ENCODE measurements around the gene TTC34. TPM values are rescaled to one million over a fixed set of nuclear protein-coding genes. Genes with fewer than 3 reads are reported as not detected.

The TTC34 gene
- total RNA-seq, 4 donors from 2014 or later = 0.14 to 6.0 (median 0.75) TPM

GRCh38 chr1:2643414-2644077 is 157.9 kb downstream of the TTC34 start:
- no peaks in the 10 kb centered on the region for H3K36me3 ChIP-seq
- no peak for TF ChIP-seq EP300 (IDR thresholded peaks at IDR 0.05; ENCODE audit: low read depth)
- no peak for TF ChIP-seq CTCF (IDR thresholded peaks at IDR 0.05)
- no peak for TF ChIP-seq POLR2A (IDR thresholded peaks at IDR 0.05)
- no peak for TF ChIP-seq POLR2AphosphoS5 (IDR thresholded peaks at IDR 0.05)
- H3K9me3 ChIP-seq = peaks cover 9 to 16% of the 10 kb centered on the region in 2 donors
- intact Hi-C loops (cut with DNase I; ENCODE audit: low total_unique reads) = no loop called here
- no peak for DNase-seq
- H3K27me3 ChIP-seq = no peaks in the 10 kb centered on the region
- 13% methylated on average over 19 of the region's 24 CpGs; no CpG with 5 or more reads in 1 of the 2 donors for WGBS, 2 donors (ENCODE audit: low coverage in 1 of 2)
- H3K27ac ChIP-seq = peak overlapping the region in 3 of 4 donors; percentile 84 to 91 (median 85)
- in situ Hi-C loops (cut with MboI; ENCODE audit: low pct_ligation_motif_present in 1 of 4, low pct_unique_long_range_greater_than_20kb in 1 of 4, low sequenced_read_pairs in 3 of 4) = loop anchor here in 2 of 4 donors (10.0 to 25.0 kb wide), 2 partner anchors 229 to 231 kb away; partner anchors contain the start of gene PEX10 (in 2 of the 2)
- H3K4me3 ChIP-seq = peak overlapping the region; percentile 67 to 93 (median 82)
- H3K4me1 ChIP-seq = peaks cover 11 to 19% (median 17%) of the 10 kb centered on the region in 4 donors

GRCh38 chr1:2642560-2643413 is 158.7 kb downstream of the TTC34 start:
- intact Hi-C loops (cut with DNase I; ENCODE audit: low total_unique reads) = no loop called here
- Histone ChIP-seq H3K27ac (peak overlapping the region; percentile 84 to 91 (median 85)), H3K36me3 (no peaks in the 10 kb centered on the region), H3K9me3 (peaks cover 9 to 16% of the 10 kb centered on the region in 2 donors), H3K27me3 (no peaks in the 10 kb centered on the region), H3K4me1 (peaks cover 11 to 19% (median 17%) of the 10 kb centered on the region in 4 donors), H3K4me3 (peak overlapping the region; percentile 67 to 93 (median 82))
- TF ChIP-seq POLR2A (IDR thresholded peaks at IDR 0.05) (peak; percentile 80), POLR2AphosphoS5 (IDR thresholded peaks at IDR 0.05) (peak; percentile 73 to 86 (median 81)), EP300 (IDR thresholded peaks at IDR 0.05; ENCODE audit: low read depth) (no peak), CTCF (IDR thresholded peaks at IDR 0.05) (peak in 1 of 5 experiments; percentile 9)
- in situ Hi-C loops (cut with MboI; ENCODE audit: low pct_ligation_motif_present in 1 of 4, low pct_unique_long_range_greater_than_20kb in 1 of 4, low sequenced_read_pairs in 3 of 4) = loop anchor here in 2 of 4 donors (10.0 to 25.0 kb wide), 2 partner anchors 228 to 230 kb away; partner anchors contain the start of gene PEX10 (in 2 of the 2)
- WGBS, 2 donors (ENCODE audit: low coverage in 1 of 2) = 0% methylated on average over 64 of the region's 84 CpGs; no CpG with 5 or more reads in 1 of the 2 donors
- peak; percentile 94 for DNase-seq

DNA sequence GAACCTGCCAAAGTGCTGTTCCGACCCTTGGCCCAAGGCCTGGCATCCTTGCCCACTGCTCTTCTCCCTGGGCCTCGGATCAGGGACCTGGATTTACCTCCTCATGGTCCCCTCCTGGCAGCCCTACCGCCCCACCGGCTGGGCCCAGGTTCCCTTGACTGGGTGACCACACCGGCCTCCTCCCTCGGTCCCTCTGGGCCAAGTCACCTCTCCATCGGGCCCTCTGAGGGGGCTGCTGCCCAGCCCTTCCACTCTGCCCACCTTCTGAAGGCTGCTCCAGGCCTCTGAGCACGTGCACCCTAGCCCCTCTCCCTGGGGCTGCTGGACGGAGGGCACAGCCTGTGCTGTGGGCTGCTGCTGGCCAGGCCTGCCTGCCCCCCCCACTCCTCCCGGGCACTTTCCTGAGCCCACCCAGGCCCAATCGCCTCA is 159.3 kb downstream of the TTC34 start:
- TF ChIP-seq POLR2A (IDR thresholded peaks at IDR 0.05) (no peak), CTCF (IDR thresholded peaks at IDR 0.05) (no peak), EP300 (IDR thresholded peaks at IDR 0.05; ENCODE audit: low read depth) (no peak), POLR2AphosphoS5 (IDR thresholded peaks at IDR 0.05) (no peak)
- peak overlapping the region; percentile 67 to 93 (median 82) for H3K4me3 ChIP-seq
- no peak for DNase-seq
- H3K27me3 ChIP-seq = peaks cover 3% of the 10 kb centered on the region
- H3K9me3 ChIP-seq = peaks cover 6 to 9% of the 10 kb centered on the region in 2 donors
- 32% methylated on average over 11 of the region's 11 CpGs; no CpG with 5 or more reads in 1 of the 2 donors for WGBS, 2 donors (ENCODE audit: low coverage in 1 of 2)
- intact Hi-C loops (cut with DNase I; ENCODE audit: low total_unique reads) = no loop called here
- H3K36me3 ChIP-seq = no peaks in the 10 kb centered on the region
- in situ Hi-C loops (cut with MboI; ENCODE audit: low pct_ligation_motif_present in 1 of 4, low pct_unique_long_range_greater_than_20kb in 1 of 4, low sequenced_read_pairs in 3 of 4) = loop anchor here in 2 of 4 donors (10.0 to 25.0 kb wide), 2 partner anchors 227 to 230 kb away; partner anchors contain the start of gene PEX10 (in 2 of the 2)
- peaks cover 11 to 19% (median 17%) of the 10 kb centered on the region in 4 donors for H3K4me1 ChIP-seq
- H3K27ac ChIP-seq = peak overlapping the region; percentile 84 to 91 (median 85)
